ENCODE data around the gene HSD17B10.

The HSD17B10 gene

GRCh38 chrX:53403535-53403934, 30.6 kb downstream of the HSD17B10 start:
- H3K79me2 ChIP-seq (ENCODE audit: control insufficient read depth, insufficient read depth, low read length, unreplicated experiment), result no peaks in the 10 kb centered on the region
- no peaks in the 10 kb centered on the region for H3K4me1 ChIP-seq (ENCODE audit: control insufficient read depth, insufficient read depth, low read length, unreplicated experiment)
- no peak overlapping the region for H3K27ac ChIP-seq (ENCODE audit: low read depth, low read length)
- H3K36me3 ChIP-seq (ENCODE audit: insufficient read depth, low read length), result peaks cover 5% of the 10 kb centered on the region; the same call in 1 of the 2 replicates
- no peak overlapping the region for H3K4me3 ChIP-seq (ENCODE audit: low read depth, low read length)
- H3K27me3 ChIP-seq (ENCODE audit: insufficient read depth, low read length), result no peaks in the 10 kb centered on the region
- H2AFZ ChIP-seq (ENCODE audit: low read length, unreplicated experiment), result no peak overlapping the region

GRCh38 chrX:53398216-53398615, 36.0 kb downstream of the HSD17B10 start:
- no peaks in the 10 kb centered on the region for H3K27me3 ChIP-seq (ENCODE audit: insufficient read depth, low read length)
- H3K27ac ChIP-seq (ENCODE audit: low read depth, low read length), result no peak overlapping the region
- H3K4me3 ChIP-seq (ENCODE audit: low read depth, low read length), result no peak overlapping the region
- no peaks in the 10 kb centered on the region for H3K4me1 ChIP-seq (ENCODE audit: control insufficient read depth, insufficient read depth, low read length, unreplicated experiment)
- no peak overlapping the region for H2AFZ ChIP-seq (ENCODE audit: low read length, unreplicated experiment)
- H3K79me2 ChIP-seq (ENCODE audit: control insufficient read depth, insufficient read depth, low read length, unreplicated experiment), result no peaks in the 10 kb centered on the region
- peaks cover 9% of the 10 kb centered on the region for H3K36me3 ChIP-seq (ENCODE audit: insufficient read depth, low read length)

- Histone ChIP-seq H3K79me2 (ENCODE audit: control insufficient read depth, insufficient read depth, low read length, unreplicated experiment) (no peaks in the 10 kb centered on the region), H2AFZ (ENCODE audit: low read length, unreplicated experiment) (no peak overlapping the region), H3K4me3 (ENCODE audit: low read depth, low read length) (no peak overlapping the region), H3K36me3 (ENCODE audit: insufficient read depth, low read length) (peaks cover 9% of the 10 kb centered on the region), H3K4me1 (ENCODE audit: control insufficient read depth, insufficient read depth, low read length, unreplicated experiment) (no peaks in the 10 kb centered on the region), H3K27me3 (ENCODE audit: insufficient read depth, low read length) (no peaks in the 10 kb centered on the region), H3K27ac (ENCODE audit: low read depth, low read length) (no peak overlapping the region)
Measured at GRCh38 chrX:53395605-53396298, 38.4 kb downstream of the HSD17B10 start.

- H3K79me2 ChIP-seq (ENCODE audit: control insufficient read depth, insufficient read depth, low read length, unreplicated experiment), result no peaks in the 10 kb centered on the region
- H2AFZ ChIP-seq (ENCODE audit: low read length, unreplicated experiment), result no peak overlapping the region
- no peaks in the 10 kb centered on the region for H3K27me3 ChIP-seq (ENCODE audit: insufficient read depth, low read length)
- H3K4me1 ChIP-seq (ENCODE audit: control insufficient read depth, insufficient read depth, low read length, unreplicated experiment), result no peaks in the 10 kb centered on the region
- no peak overlapping the region for H3K4me3 ChIP-seq (ENCODE audit: low read depth, low read length)
- H3K36me3 ChIP-seq (ENCODE audit: insufficient read depth, low read length), result no peaks in the 10 kb centered on the region
- no peak overlapping the region for H3K27ac ChIP-seq (ENCODE audit: low read depth, low read length)
Measured at GRCh38 chrX:53383376-53384076, 50.6 kb downstream of the HSD17B10 start.

All from ACC112 (cell line).